Germinal center (tissue), 1 donor: Measurements from ENCODE around the gene CNTN1.

ENCODE experiments used
- DNase-seq: peaks from one replicate; pipeline ENCODE4 v3.0.0; 2012; ENCODE audit warnings: mixed read lengths, low spot score

The CNTN1 gene

GRCh38 chr12:40970320-40970907, 278.2 kb downstream of the CNTN1 start:
- no peak for DNase-seq

DNA sequence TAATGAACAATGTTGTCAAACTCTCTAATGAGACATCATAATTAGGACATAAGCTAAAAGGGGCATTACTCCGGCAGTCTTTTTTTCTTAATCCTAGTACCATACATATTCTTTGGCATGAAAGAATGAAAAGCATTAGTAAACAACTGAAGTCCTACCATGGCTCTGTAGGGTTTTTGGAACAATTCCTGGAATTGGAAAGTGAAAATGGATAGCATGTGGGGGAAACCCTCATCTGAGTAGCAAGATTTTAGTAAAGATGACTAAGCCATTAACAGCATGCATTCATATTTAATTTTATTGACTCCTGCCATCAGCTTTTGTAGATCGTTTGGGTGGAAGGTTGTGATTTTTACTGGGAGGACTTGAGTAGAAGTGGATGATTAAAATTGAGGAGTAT, 279.7 kb downstream of the CNTN1 start:
- no peak for DNase-seq

GRCh38 chr12:40976546-40976945, 284.3 kb downstream of the CNTN1 start:
- no peak for DNase-seq

DNA sequence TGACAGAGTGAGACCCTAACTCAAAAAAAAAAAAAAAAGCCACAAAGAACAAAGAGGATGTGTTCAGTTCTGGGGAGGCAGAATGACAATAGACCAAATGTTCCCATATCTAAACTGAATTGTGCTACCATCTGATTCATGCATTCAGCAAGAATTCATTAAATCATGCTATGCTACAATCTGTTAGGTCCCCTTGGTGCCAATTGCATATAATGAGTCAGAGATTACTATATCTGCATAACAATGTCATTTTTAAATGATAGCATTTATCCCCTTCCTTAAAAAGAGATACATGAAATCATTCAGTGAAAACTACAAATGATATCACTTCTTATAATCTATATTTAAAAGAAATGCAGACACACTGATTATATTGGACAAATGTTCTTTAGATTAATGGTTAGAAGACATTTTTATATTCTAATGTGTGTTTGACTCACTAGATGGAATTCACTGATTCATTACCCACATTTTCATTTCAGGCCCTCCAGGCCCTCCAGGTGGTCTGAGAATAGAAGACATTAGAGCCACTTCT, 288.3 kb downstream of the CNTN1 start:
- DNase-seq, result no peak

GRCh38 chr12:40986001-40986400, 293.8 kb downstream of the CNTN1 start:
- no peak for DNase-seq

- DNase-seq, result no peak
Observed at GRCh38 chr12:40988355-40988754, 296.1 kb downstream of the CNTN1 start.

GRCh38 chr12:40988824-40989223, 296.6 kb downstream of the CNTN1 start:
- DNase-seq, result no peak

DNA sequence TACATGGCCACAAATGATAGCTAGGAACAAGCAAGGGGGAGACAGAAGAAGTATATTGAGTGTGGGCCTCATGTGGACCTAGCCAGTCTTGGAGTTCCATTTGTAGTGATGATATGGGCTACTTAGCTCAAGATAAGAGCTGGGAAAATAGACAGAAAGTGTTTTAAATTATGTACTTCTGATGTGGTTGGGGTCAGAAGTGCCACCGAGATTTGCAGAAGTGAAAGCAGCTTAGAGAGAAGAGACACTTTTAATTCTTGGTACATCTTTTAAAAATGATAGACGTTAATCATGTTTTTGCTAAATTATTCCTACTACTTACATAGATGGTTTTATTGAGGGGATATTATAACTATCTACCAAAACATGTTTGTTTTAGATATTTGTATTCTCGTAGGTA, 297.5 kb downstream of the CNTN1 start:
- no peak for DNase-seq

DNA sequence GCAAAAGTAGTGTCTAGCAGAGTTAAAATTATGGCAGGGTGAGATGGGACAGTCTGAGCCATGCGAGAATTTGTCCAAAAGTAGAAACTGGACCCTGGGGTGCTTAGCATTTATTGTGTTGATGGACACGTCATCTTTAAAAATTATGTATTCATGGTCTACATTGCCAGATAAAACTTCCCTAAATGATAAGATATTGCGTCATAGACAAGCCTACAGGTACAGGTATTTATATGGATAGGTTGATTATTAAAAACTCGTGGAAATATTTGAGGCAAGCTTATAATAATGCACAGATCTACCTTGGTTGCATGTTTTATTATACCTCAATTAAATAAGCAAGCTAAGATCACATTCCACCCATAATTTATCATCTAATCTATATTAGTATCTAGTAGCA, 299.9 kb downstream of the CNTN1 start:
- no peak for DNase-seq

GRCh38 chr12:40992674-40993073, 300.4 kb downstream of the CNTN1 start:
- no peak for DNase-seq

DNA sequence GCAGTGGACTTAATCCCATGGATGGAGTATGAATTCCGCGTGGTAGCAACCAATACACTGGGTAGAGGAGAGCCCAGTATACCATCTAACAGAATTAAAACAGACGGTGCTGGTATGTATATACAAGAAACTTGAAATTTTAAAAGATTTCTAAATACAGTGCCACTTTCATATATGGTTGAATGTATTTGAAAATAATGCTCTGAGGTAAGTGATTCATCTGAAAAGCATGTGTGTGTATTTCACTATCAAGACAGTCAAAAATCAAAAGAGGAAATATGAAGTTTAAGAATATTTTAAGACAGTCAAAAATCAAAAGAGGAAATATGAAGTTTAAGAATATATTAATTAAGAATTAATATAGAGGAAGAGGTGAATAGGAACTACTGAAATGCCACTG, 300.9 kb downstream of the CNTN1 start:
- DNase-seq, result no peak

- DNase-seq, result no peak
Observed at GRCh38 chr12:40996091-40996490, 303.9 kb downstream of the CNTN1 start.

GRCh38 chr12:40999210-40999609, 307.0 kb downstream of the CNTN1 start:
- DNase-seq, result no peak

DNA sequence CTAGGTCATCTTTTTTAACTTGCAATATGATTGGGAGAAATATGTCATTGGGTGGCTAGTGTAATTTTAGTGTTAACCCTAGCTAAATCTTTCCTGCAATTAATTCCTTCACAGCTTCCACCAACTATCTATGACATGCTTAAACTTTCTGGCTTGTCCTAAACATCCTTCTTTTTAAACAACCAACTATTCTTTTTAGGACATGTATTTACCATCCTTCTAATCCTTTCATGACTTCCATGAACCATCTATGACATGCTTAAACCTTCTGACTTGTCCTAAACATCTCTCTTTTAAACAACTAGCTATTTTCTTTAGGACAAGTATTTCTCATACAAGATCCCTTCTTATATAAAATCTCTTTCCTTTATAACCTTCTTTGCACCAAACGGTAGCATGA, 316.2 kb downstream of the CNTN1 start:
- no peak for DNase-seq

GRCh38 chr12:41011939-41012338, 319.7 kb downstream of the CNTN1 start:
- DNase-seq, result no peak

DNA sequence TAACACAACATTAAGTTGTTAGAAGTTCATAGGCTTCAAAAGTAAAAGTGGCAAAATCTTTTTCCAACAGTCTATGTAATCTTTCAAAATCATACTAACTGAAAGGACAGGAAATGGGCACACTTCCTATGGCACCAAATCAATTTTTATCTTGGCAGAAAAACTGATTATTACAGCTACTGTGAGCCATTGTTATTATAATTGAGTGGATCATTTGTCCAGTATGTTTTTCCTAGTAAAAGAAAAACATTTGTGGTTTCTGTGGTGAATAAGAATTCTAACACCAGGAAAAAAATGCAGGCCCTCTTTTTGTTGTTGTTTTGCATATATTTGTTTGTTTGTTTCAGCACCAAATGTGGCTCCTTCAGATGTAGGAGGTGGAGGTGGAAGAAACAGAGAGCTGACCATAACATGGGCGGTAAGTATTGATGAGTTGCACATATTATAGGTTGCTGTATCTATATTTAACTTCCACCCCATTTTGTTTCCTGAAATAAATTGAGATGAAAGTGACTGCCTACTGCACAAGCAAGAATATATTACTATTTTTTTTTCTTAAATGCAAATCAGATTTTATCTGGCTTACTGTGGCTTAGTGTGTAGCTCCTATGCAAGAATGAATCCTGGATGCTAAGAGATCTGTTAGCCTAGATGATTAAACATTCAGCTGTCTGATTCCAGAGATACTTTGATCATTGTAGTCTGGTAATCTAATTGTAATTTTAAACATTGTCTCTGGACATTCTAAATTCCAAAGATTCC, 321.8 kb downstream of the CNTN1 start:
- DNase-seq, result no peak

DNA sequence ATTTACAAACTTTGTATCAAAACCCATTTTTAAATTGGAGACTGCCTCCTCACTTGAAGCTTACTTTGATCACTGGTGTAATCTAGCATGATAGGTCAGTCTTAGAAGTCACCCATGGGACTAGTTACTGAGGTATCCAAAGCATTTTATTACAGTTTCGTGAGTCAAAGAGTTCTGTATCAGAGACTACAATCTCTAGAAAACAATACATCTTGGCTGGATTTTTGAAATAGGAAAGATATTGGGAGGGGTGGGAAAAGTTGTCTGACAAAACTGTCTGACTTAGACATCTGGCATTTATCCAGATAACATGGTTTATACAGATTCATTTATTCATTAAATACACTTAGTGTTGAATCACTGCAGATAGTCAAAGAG, 322.4 kb downstream of the CNTN1 start:
- no peak for DNase-seq

- no peak for DNase-seq
Observed at GRCh38 chr12:41018010-41018409, 325.8 kb downstream of the CNTN1 start.

GRCh38 chr12:41019461-41019860, 327.2 kb downstream of the CNTN1 start:
- no peak for DNase-seq

- DNase-seq, result no peak
Observed at GRCh38 chr12:41023836-41024235, 331.6 kb downstream of the CNTN1 start.

DNA sequence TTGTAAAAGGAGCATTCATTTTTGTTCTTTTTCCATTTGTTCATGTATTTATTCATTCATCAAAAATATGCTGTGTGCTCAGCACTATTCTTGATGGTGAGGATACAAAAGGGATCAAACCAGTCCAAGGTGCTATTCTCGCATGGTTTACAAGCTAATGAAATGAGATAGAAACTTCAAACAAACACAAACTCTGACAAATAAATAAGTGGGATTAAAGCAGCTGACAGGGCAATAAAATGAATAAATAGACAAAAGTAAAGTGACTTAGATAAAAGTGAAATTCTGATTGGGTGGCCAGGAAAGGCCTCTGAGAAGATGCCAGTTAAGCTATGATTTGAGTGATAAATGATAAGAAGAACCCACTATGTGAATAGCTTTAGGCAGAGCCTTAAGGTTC, 333.9 kb downstream of the CNTN1 start:
- DNase-seq, result no peak

DNA sequence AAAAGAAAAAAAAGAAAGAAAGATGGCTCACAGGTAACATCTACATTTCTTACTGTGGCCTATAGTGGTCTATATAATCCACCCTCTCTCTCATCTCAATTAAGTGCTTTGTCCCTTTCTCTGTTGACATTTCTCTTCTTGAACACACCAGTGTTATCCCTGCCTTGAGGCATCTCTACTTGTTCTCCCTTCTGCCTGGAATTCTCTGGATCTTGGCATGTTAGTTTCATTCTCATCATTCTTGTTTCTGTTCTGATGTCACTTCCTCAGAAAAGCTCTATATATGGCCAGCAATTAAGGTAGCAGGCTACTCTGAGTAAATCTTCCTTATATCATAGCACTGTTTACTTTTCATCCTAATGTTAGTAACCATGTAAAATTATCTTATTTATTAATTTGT, 340.1 kb downstream of the CNTN1 start:
- DNase-seq, result no peak

DNA sequence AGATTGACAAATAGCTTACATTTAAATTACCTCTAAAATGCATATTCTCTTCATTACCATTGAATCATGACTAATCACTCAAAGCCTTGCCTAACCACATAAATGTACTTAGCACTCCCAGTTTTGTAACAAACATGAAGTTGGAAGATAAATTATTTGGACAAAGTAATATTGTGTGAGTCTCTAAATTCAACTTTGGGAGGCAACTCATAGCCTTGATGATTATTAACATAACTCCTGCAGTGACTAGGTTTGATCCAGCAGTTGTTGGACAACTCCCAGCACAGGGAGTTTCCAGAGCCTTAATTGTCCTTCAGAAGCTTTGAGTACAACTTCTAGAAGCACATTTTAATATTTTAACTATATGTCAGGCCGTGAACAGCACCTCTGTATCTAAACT, 342.4 kb downstream of the CNTN1 start:
- no peak for DNase-seq

DNA sequence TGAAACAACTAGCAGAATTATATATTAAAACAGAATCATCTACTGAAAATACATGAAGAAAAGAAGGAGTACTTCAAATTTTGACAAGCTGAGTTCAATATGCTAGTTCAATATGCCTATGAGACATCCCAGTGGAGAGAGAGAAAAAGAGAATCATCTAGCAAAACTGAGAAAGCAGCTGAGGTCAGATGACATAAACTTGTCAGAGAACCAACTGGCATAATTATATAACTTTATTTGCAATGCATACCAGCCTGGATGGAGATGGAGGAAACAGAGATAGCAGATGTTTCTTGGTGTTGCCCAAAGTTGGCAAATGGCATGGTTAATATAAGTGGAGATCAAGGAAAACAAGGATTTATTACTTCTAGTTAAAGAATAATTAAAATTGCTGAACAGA, 347.2 kb downstream of the CNTN1 start:
- no peak for DNase-seq
